Glutamatergic neuron (in vitro differentiated cells): Measurements from ENCODE around the gene SPIN3. TPM values are rescaled to one million over a fixed set of nuclear protein-coding genes. Genes with fewer than 3 reads are reported as not detected.

Experiments used
- DNase-seq: peaks from one replicate; pipeline ENCODE4 v3.0.0; 2022
- H3K27ac Mint-ChIP-seq: one replicate; pipeline ENCODE4 v1.8.0; 2020; ENCODE audit warnings: mild to moderate bottlenecking, mixed read lengths, inconsistent platforms; ENCODE audit not compliant: unreplicated experiment
- H3K27me3 Mint-ChIP-seq: one replicate; pipeline ENCODE4 v1.8.0; 2020; ENCODE audit warnings: mild to moderate bottlenecking, moderate library complexity, mixed read lengths, inconsistent platforms; ENCODE audit not compliant: unreplicated experiment
- H3K36me3 Mint-ChIP-seq: one replicate; pipeline ENCODE4 v1.8.0; 2020; ENCODE audit warnings: mild to moderate bottlenecking, mixed read lengths, inconsistent platforms; ENCODE audit not compliant: unreplicated experiment
- H3K4me1 Mint-ChIP-seq: one replicate; pipeline ENCODE4 v1.8.0; 2020; ENCODE audit warnings: mild to moderate bottlenecking, low read depth, mixed read lengths, inconsistent platforms; ENCODE audit not compliant: unreplicated experiment
- H3K4me3 Mint-ChIP-seq: one replicate; pipeline ENCODE4 v1.8.0; 2020; ENCODE audit warnings: mild to moderate bottlenecking, mixed read lengths, inconsistent platforms; ENCODE audit not compliant: unreplicated experiment
- H3K9me3 Mint-ChIP-seq: one replicate; pipeline ENCODE4 v1.8.0; 2020; ENCODE audit warnings: mild to moderate bottlenecking, moderate library complexity, mixed read lengths, inconsistent platforms; ENCODE audit not compliant: unreplicated experiment
- CTCF ChIP-seq: fragments of 200-600 bp; sonication (generic); IDR thresholded peaks from one replicate; pipeline ENCODE4 v1.5.0; 2021; ENCODE audit not compliant: partially characterized antibody, unreplicated experiment
- total RNA-seq: library from RNA; stranded (reverse); fragmentation: NEBNext Ultra II Directional; extraction: Animal tissue kit (Norgen Biotek cat#: 25700); gene quantifications from one replicate; pipeline ENCODE4 v1.2.1, GENCODE V29; 2021; ENCODE audit not compliant: unreplicated experiment

The SPIN3 gene
- total RNA-seq, 1 donor from 2014 or later, result 33.1 TPM

GRCh38 chrX:56986138-56986537 lies 9.2 kb downstream of the SPIN3 start:
- Mint-ChIP-seq H3K4me1 (no peaks in the 10 kb centered on the region), H3K9me3 (no peaks in the 10 kb centered on the region), H3K27ac (no peak overlapping the region), H3K36me3 (no peaks in the 10 kb centered on the region), H3K27me3 (no peaks in the 10 kb centered on the region), H3K4me3 (no peak overlapping the region)
- TF ChIP-seq CTCF, result no peak
- DNase-seq, result no peak

GRCh38 chrX:56978172-56978571 lies 17.2 kb downstream of the SPIN3 start:
- H3K4me1 Mint-ChIP-seq, result no peaks in the 10 kb centered on the region
- TF ChIP-seq CTCF, result peak; percentile 37
- H3K9me3 Mint-ChIP-seq, result peaks cover 2% of the 10 kb centered on the region
- DNase-seq, result no peak
- H3K4me3 Mint-ChIP-seq, result no peak overlapping the region
- H3K27me3 Mint-ChIP-seq, result no peaks in the 10 kb centered on the region
- H3K27ac Mint-ChIP-seq, result no peak overlapping the region
- no peaks in the 10 kb centered on the region for H3K36me3 Mint-ChIP-seq

GRCh38 chrX:56975611-56976010 lies 19.7 kb downstream of the SPIN3 start:
- H3K36me3 Mint-ChIP-seq, result no peaks in the 10 kb centered on the region
- H3K4me1 Mint-ChIP-seq, result no peaks in the 10 kb centered on the region
- H3K9me3 Mint-ChIP-seq, result peaks cover 2% of the 10 kb centered on the region
- no peaks in the 10 kb centered on the region for H3K27me3 Mint-ChIP-seq
- no peak for TF ChIP-seq CTCF
- H3K27ac Mint-ChIP-seq, result no peak overlapping the region
- DNase-seq, result no peak
- H3K4me3 Mint-ChIP-seq, result no peak overlapping the region

GRCh38 chrX:56974408-56974807 lies 20.9 kb downstream of the SPIN3 start:
- no peaks in the 10 kb centered on the region for H3K4me1 Mint-ChIP-seq
- peaks cover 2% of the 10 kb centered on the region for H3K9me3 Mint-ChIP-seq
- H3K36me3 Mint-ChIP-seq, result no peaks in the 10 kb centered on the region
- no peak for DNase-seq
- no peak for TF ChIP-seq CTCF
- H3K27ac Mint-ChIP-seq, result no peak overlapping the region
- H3K4me3 Mint-ChIP-seq, result no peak overlapping the region
- no peaks in the 10 kb centered on the region for H3K27me3 Mint-ChIP-seq

GRCh38 chrX:56969559-56969958 lies 25.8 kb downstream of the SPIN3 start:
- TF ChIP-seq CTCF, result no peak
- H3K27me3 Mint-ChIP-seq, result no peaks in the 10 kb centered on the region
- H3K27ac Mint-ChIP-seq, result no peak overlapping the region
- H3K4me3 Mint-ChIP-seq, result no peak overlapping the region
- H3K36me3 Mint-ChIP-seq, result no peaks in the 10 kb centered on the region
- no peak for DNase-seq
- no peaks in the 10 kb centered on the region for H3K9me3 Mint-ChIP-seq
- H3K4me1 Mint-ChIP-seq, result no peaks in the 10 kb centered on the region
